Dermis microvascular lymphatic vessel endothelial cell (primary cell): Measurements from ENCODE around the gene MAD2L2. TPM values are rescaled to one million over a fixed set of nuclear protein-coding genes. Genes with fewer than 3 reads are reported as not detected.

Source experiments
- DNase-seq, 2 donors: peaks; one replicate each; pipeline versions ENCODE4 v3.0.0 to v3.0.0-alpha.2; 2010; ENCODE audit warnings: low read depth in 2 of 2
- total RNA-seq: library from RNA; depleted of rRNA; stranded (reverse); fragments of >200 nt; gene quantifications from 2 replicates; pipeline ENCODE4 v1.2.1, GENCODE V29; 2014

Gene MAD2L2
- total RNA-seq, 1 donor from 2014 or later = 37.7 TPM

- no peak for DNase-seq
These were observed 1.4 kb upstream of the MAD2L2 start for GRCh38 chr1:11682287-11682771.

- peak in 1 of 2 donors; percentile 22 for DNase-seq
These were observed 478 bp downstream of the MAD2L2 start for GRCh38 chr1:11680270-11681070.

- no peak for DNase-seq
These were observed 2.5 kb downstream of the MAD2L2 start for GRCh38 chr1:11678442-11678841.

- no peak for DNase-seq
These were observed 4.4 kb downstream of the MAD2L2 start for GRCh38 chr1:11676386-11677103.

GRCh38 chr1:11675325-11675724, 5.6 kb downstream of the MAD2L2 start:
- DNase-seq = no peak

GRCh38 chr1:11674488-11674887, 6.5 kb downstream of the MAD2L2 start:
- no peak for DNase-seq

- DNase-seq = no peak
These were observed 7.7 kb downstream of the MAD2L2 start for GRCh38 chr1:11673089-11673769.

GRCh38 chr1:11671544-11672286, 9.2 kb downstream of the MAD2L2 start:
- DNase-seq = no peak

- DNase-seq = no peak
These were observed 9.8 kb downstream of the MAD2L2 start for GRCh38 chr1:11671205-11671543.

GRCh38 chr1:11670747-11671146, 10.2 kb downstream of the MAD2L2 start:
- DNase-seq = no peak

GRCh38 chr1:11668516-11668915, 12.4 kb downstream of the MAD2L2 start:
- DNase-seq = no peak

GRCh38 chr1:11664336-11665065, 16.4 kb downstream of the MAD2L2 start:
- no peak for DNase-seq

- no peak for DNase-seq
These were observed 19.8 kb downstream of the MAD2L2 start for GRCh38 chr1:11661103-11661502.

- no peak for DNase-seq
These were observed 21.2 kb downstream of the MAD2L2 start for GRCh38 chr1:11659748-11660147.

- no peak for DNase-seq
These were observed 22.4 kb downstream of the MAD2L2 start for GRCh38 chr1:11658542-11658941.

- no peak for DNase-seq
These were observed 23.3 kb downstream of the MAD2L2 start for GRCh38 chr1:11657654-11658053.

- no peak for DNase-seq
These were observed 25.8 kb downstream of the MAD2L2 start for GRCh38 chr1:11654939-11655808.

- DNase-seq = peak in 1 of 2 donors; percentile 34
These were observed 26.6 kb downstream of the MAD2L2 start, which contains the start of the genes FBXO2 and FBXO44 for GRCh38 chr1:11654137-11654938. Gene FBXO2 (minus strand): TSS chr1:11654429. CDS start chr1:11654340, 89 bp downstream. Gene FBXO44 (plus strand): TSS chr1:11654877. CDS start chr1:11655836, 959 bp downstream.

GRCh38 chr1:11653861-11654136, 27.1 kb downstream of the MAD2L2 start:
- DNase-seq = no peak
